Ishikawa (cell line): Measurements from ENCODE around the gene ZNF444.

Experiments
- CEBPB ChIP-seq: IDR thresholded peaks from 2 replicates; pipeline ENCODE4 v1.6.1; 2012
- CREB1 ChIP-seq: IDR thresholded peaks from 2 replicates; pipeline ENCODE4 v1.6.1; 2012; ENCODE audit warnings: low read depth
- EGR1 ChIP-seq: IDR thresholded peaks from 2 replicates; pipeline ENCODE4 v1.6.1; 2012
- EP300 ChIP-seq: IDR thresholded peaks from 2 replicates; pipeline ENCODE4 v1.6.1; 2012; ENCODE audit warnings: borderline replicate concordance
- FOXM1 ChIP-seq: IDR thresholded peaks from 2 replicates; pipeline ENCODE4 v1.6.1; 2012; ENCODE audit warnings: low read depth, borderline replicate concordance
- MAX ChIP-seq: IDR thresholded peaks from 2 replicates; pipeline ENCODE4 v1.6.1; 2012
- NFIC ChIP-seq: IDR thresholded peaks from 2 replicates; pipeline ENCODE4 v1.6.1; 2012
- RAD21 ChIP-seq: IDR thresholded peaks from 2 replicates; pipeline ENCODE4 v1.6.1; 2012; ENCODE audit warnings: low read depth
- REST ChIP-seq: IDR thresholded peaks from 2 replicates; pipeline ENCODE4 v1.6.1; 2012; ENCODE audit warnings: low read depth, mild to moderate bottlenecking
- TAF1 ChIP-seq: IDR thresholded peaks from 2 replicates; pipeline ENCODE4 v1.6.1; 2012; ENCODE audit warnings: low read depth, mild to moderate bottlenecking
- TCF12 ChIP-seq: IDR thresholded peaks from 2 replicates; pipeline ENCODE4 v1.6.1; 2012; ENCODE audit warnings: low read depth
- TEAD4 ChIP-seq: IDR thresholded peaks from 2 replicates; pipeline ENCODE4 v1.6.1; 2012
- USF1 ChIP-seq: IDR thresholded peaks from 2 replicates; pipeline ENCODE4 v1.6.1; 2012
- YY1 ChIP-seq: IDR thresholded peaks from 2 replicates; pipeline ENCODE4 v1.6.1; 2012; ENCODE audit warnings: low read depth

- TF ChIP-seq YY1, result no peak
- TF ChIP-seq TCF12, result no peak
- TF ChIP-seq RAD21, result no peak
- TF ChIP-seq TAF1, result no peak
- TF ChIP-seq EP300, result no peak
- no peak for TF ChIP-seq MAX
- no peak for TF ChIP-seq NFIC
- no peak for TF ChIP-seq FOXM1
- no peak for TF ChIP-seq REST
- no peak for TF ChIP-seq CEBPB
- no peak for TF ChIP-seq USF1
- no peak for TF ChIP-seq CREB1
- no peak for TF ChIP-seq TEAD4
- no peak for TF ChIP-seq EGR1
These were observed 43.8 kb upstream of the ZNF444 start for GRCh38 chr19:56097306-56097705.
